Esophagus muscularis mucosa (tissue), 4 donors: ENCODE measurements around the gene GGA2. TPM values are rescaled to one million over a fixed set of nuclear protein-coding genes. Genes with fewer than 3 reads are reported as not detected.
A peak's percentile ranks its signal among the peaks of the same experiment; 100 is the strongest.

Experiments used
- DNase-seq: peaks from one replicate; pipeline ENCODE4 v3.0.0-alpha.2; 2017; ENCODE audit errors: extremely low spot score
- H3K27ac ChIP-seq, 4 donors: fragments of 200-600 bp; sonication (generic); replicated peaks in 1 of 4; 1 replicate in 3 of 4; 2 replicates in 1 of 4; pipeline ENCODE4 v1.5.1; 2016 to 2019; ENCODE audit warnings: mild to moderate bottlenecking in 1 of 4
- H3K27me3 ChIP-seq, 4 donors: fragments of 200-600 bp; sonication (generic); one replicate each; pipeline versions ENCODE4 v1.5.1 to v1.6.0; 2016 to 2019
- H3K36me3 ChIP-seq, 4 donors: fragments of 200-600 bp; sonication (generic); one replicate each; pipeline ENCODE4 v1.5.1; 2016 to 2019
- H3K4me1 ChIP-seq, 4 donors: fragments of 200-600 bp; sonication (generic); one replicate each; pipeline ENCODE4 v1.5.1; 2016 to 2019
- H3K4me3 ChIP-seq, 4 donors: fragments of 200-600 bp; sonication (generic); 1 replicate in 2 of 4; 2 replicates in 2 of 4; pipeline ENCODE4 v1.5.1; 2016 to 2019; ENCODE audit warnings: mild to moderate bottlenecking in 4 of 4, moderate library complexity in 1 of 4
- H3K9me3 ChIP-seq, 4 donors: fragments of 200-600 bp; sonication (generic); 1 replicate in 3 of 4; 2 replicates in 1 of 4; pipeline ENCODE4 v1.5.1; 2016 to 2019
- EP300 ChIP-seq: sonication (generic); formaldehyde crosslinking; IDR thresholded peaks from one replicate; pipeline ENCODE4 v1.6.1; 2017; ENCODE audit warnings: antibody characterized with exemption
- POLR2A ChIP-seq: fragments of 450-650 bp; IDR thresholded peaks from one replicate; pipeline ENCODE4 v1.6.1; 2017; ENCODE audit warnings: antibody characterized with exemption, moderate library complexity, mild to moderate bottlenecking, low read depth
- POLR2AphosphoS5 ChIP-seq, 2 donors: sonication (generic); formaldehyde crosslinking; IDR thresholded peaks; one replicate each; pipeline ENCODE4 v1.6.1; 2017; ENCODE audit warnings: antibody characterized with exemption in 2 of 2
- WGBS: methylation state at CpG from one replicate; pipeline ENCODE4 v1.1.5; 2018; 5-methylcytosine and 5-hydroxymethylcytosine counted together
- intact Hi-C: fragments of 100-400 bp; cut with DNase I; formaldehyde crosslinking; loops from one replicate; pipeline ENCODE4 v1.15.1; 2023
- total RNA-seq, 4 donors: library from RNA; depleted of rRNA; stranded (reverse); fragments of >200 nt; gene quantifications; one replicate each; pipeline versions ENCODE4 v1.1.0 to v1.2.1, GENCODE V29; 2016
- TF ChIP-seq, protein P1 (sequence below), 3 experiments: fragments of 200-600 bp in 2 of 3; fragments of 450-650 bp in 1 of 3; sonication (generic) in 2 of 3; IDR thresholded peaks; one replicate each; pipeline ENCODE4 v1.5.1; 2017 to 2019; ENCODE audit warnings: antibody characterized with exemption in 3 of 3, mild to moderate bottlenecking in 2 of 3, moderate library complexity in 1 of 3

The GGA2 gene
- total RNA-seq, 4 donors from 2014 or later = 20.3 to 37.3 (median 23.0) TPM

DNA sequence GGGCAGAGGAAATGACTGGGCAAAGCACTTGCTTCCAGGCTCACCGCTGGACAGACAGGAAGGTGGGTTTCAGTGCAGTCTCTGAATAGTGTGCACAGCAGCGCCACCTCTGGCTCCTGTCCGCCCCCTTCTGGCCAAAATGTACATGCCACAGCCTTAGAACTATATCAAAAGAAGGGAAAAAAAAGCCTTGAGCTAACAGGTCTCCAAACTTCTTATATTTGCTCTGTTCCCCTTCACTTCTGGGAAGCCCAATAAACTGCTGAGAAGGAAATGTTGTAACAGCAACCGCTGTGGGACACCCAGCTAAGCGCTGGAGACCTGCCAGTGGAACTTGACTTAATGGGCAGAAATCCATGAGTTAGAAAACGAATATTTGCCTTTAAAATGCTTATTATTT, 74.8 kb downstream of the GGA2 start:
- Histone ChIP-seq H3K27ac (no peak overlapping the region), H3K9me3 (no peaks in the 10 kb centered on the region), H3K36me3 (peaks cover 12 to 75% (median 61%) of the 10 kb centered on the region in 4 donors), H3K27me3 (no peaks in the 10 kb centered on the region), H3K4me1 (peaks cover 0 to 30% (median 15%) of the 10 kb centered on the region in 4 donors), H3K4me3 (no peak overlapping the region)
- 47% methylated on average over 6 of the region's 6 CpGs for WGBS
- intact Hi-C loops = loop anchor here (2.0 to 10.0 kb wide), 2 partner anchors 253 to 371 kb away; partner anchors contain the start of gene SCNN1G
- TF ChIP-seq EP300 (no peak), POLR2A (no peak), POLR2AphosphoS5 (IDR thresholded peaks at IDR 0.05) (no peak)
- TF ChIP-seq, protein P1, sequence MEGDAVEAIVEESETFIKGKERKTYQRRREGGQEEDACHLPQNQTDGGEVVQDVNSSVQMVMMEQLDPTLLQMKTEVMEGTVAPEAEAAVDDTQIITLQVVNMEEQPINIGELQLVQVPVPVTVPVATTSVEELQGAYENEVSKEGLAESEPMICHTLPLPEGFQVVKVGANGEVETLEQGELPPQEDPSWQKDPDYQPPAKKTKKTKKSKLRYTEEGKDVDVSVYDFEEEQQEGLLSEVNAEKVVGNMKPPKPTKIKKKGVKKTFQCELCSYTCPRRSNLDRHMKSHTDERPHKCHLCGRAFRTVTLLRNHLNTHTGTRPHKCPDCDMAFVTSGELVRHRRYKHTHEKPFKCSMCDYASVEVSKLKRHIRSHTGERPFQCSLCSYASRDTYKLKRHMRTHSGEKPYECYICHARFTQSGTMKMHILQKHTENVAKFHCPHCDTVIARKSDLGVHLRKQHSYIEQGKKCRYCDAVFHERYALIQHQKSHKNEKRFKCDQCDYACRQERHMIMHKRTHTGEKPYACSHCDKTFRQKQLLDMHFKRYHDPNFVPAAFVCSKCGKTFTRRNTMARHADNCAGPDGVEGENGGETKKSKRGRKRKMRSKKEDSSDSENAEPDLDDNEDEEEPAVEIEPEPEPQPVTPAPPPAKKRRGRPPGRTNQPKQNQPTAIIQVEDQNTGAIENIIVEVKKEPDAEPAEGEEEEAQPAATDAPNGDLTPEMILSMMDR (IDR thresholded peaks at IDR 0.05) = peak; percentile 75 to 82 (median 77)
- DNase-seq = no peak

DNA sequence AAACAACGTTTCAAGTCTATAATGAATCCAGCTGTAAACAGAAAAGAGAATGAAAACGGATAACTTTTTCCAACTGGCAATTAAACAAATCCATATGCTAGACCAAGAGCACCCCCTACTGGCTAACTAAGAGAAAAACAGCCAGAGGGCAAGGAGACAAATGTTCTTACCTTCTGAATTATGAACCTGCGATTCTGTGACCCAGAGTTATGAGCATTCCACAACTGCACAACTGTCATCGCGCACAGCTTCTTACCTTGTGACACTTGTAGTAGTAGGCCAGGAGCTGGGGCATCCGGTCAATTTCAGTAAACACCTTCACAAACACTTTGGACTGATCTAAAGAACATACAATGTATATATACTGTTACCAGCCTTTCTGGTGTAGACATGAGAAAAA, 75.9 kb downstream of the GGA2 start:
- TF ChIP-seq, protein P1 (IDR thresholded peaks at IDR 0.05) = peak; percentile 81 to 91 (median 86)
- TF ChIP-seq POLR2A = no peak
- TF ChIP-seq EP300 = no peak
- TF ChIP-seq POLR2AphosphoS5 (IDR thresholded peaks at IDR 0.05) = no peak
- H3K4me3 ChIP-seq = no peak overlapping the region
- WGBS = 16% methylated on average over 6 of the region's 6 CpGs
- no peak for DNase-seq
- no peak overlapping the region for H3K27ac ChIP-seq
- H3K36me3 ChIP-seq = peaks cover 12 to 75% (median 65%) of the 10 kb centered on the region in 4 donors
- no peaks in the 10 kb centered on the region for H3K27me3 ChIP-seq
- H3K9me3 ChIP-seq = no peaks in the 10 kb centered on the region
- intact Hi-C loops = loop anchor here (2.0 to 10.0 kb wide), 2 partner anchors 252 to 370 kb away; partner anchors contain the start of gene SCNN1G
- peaks cover 0 to 30% (median 15%) of the 10 kb centered on the region in 4 donors for H3K4me1 ChIP-seq

DNA sequence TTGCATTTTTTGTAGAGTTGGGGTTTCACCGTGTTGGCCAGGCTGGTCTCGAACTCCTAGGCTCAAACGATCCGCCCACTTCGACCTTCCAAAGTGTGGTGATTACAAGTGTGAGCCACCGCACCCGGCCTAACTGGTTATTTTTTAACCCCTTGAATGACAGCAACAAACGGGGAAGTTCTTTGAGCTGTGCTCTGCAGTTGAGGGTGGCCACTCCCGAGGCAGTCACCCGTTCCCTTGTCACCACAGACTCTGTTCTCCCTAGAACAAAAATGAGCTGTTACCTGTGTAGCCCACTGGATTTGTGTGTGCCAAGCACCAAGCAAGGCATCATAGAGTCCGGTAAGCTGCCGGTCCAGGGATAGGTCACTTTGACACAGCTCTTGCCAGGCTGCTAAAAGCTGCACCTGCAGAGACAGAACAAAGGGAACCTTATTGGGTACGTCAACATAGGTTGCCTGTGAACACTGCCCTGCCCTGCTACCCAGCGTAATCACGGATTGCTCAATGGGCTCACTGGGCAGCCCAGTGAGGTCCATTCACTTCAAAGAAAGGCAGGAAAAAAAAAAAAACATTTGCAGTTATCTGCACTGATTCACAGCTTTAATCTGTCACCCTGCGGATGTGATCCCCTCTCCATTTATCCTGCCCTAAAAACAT, 76.9 kb downstream of the GGA2 start:
- 87% methylated on average over 16 of the region's 16 CpGs for WGBS
- H3K4me1 ChIP-seq = peaks cover 0 to 30% (median 15%) of the 10 kb centered on the region in 4 donors
- no peak overlapping the region for H3K4me3 ChIP-seq
- intact Hi-C loops = loop anchor here (10.0 kb wide), 1 partner anchor 369 kb away; no protein-coding TSS in a partner anchor
- TF ChIP-seq POLR2AphosphoS5 (IDR thresholded peaks at IDR 0.05) (no peak), EP300 (no peak), POLR2A (no peak)
- TF ChIP-seq, protein P1 (IDR thresholded peaks at IDR 0.05) = no peak
- H3K9me3 ChIP-seq = no peaks in the 10 kb centered on the region
- no peak overlapping the region for H3K27ac ChIP-seq
- no peak for DNase-seq
- H3K27me3 ChIP-seq = no peaks in the 10 kb centered on the region
- H3K36me3 ChIP-seq = peaks cover 9 to 77% (median 65%) of the 10 kb centered on the region in 4 donors

DNA sequence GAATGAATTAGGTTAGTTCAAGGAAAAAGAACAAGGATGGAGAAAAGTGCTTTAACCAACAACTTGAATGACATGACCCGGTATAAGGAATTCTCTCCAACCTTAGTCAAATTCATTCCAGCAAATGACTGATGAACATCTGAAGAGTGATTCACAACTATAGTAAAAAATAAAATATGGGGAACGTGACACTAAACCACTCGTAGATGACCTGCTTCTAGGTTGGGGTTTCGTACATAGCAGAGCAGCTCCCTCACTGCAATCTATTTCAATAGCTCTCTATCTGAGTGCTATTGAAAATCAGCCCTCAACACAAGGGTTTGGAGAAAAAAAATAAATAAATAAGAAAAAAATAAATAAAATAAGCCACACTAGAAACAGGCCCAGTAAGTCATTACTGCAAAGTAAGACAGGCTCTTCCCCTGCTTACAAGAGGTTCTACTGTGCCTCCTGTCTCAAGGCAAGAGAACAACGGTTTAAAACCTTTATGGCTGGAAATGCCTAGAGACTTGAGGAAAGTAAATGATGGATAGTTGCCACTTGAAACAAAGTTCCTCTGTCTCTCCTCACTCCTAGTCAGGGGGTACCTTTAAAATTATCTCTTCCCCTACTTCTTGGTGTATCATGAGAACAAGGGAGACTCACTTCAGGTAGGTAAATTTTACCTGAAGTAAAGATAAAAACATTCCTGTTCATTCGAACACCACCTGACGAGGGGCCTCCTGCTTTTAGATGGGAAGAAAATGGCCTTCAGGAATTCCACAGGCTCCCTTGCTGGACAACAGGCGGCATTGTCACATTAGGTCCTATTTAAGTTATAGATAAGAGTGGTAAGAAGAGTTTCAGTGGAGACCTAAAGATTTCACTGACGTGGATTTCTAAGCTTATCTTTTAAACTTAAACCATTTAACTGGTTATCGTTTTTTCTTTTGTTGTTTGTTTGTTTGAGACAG, 77.8 kb downstream of the GGA2 start:
- intact Hi-C loops = loop anchor here (10.0 kb wide), 1 partner anchor 368 kb away; no protein-coding TSS in a partner anchor
- WGBS = 94% methylated on average over 10 of the region's 10 CpGs
- Histone ChIP-seq H3K36me3 (peaks cover 6 to 72% (median 61%) of the 10 kb centered on the region in 4 donors), H3K4me1 (peaks cover 0 to 30% (median 15%) of the 10 kb centered on the region in 4 donors), H3K4me3 (no peak overlapping the region), H3K27ac (no peak overlapping the region), H3K9me3 (no peaks in the 10 kb centered on the region), H3K27me3 (no peaks in the 10 kb centered on the region)
- TF ChIP-seq, protein P1 (IDR thresholded peaks at IDR 0.05) = peak in 1 of 3 experiments; percentile 47
- no peak for TF ChIP-seq POLR2A
- no peak for DNase-seq
